G401.6 (cell line): Measurements from ENCODE around the gene SLC25A28.
"Not testable (repeated sequence)": the region's sequence is repeated elsewhere in the genome, so short reads cannot be mapped to it uniquely, and the experiment has no call there.

Source experiments
- FAIRE-seq: peaks from 2 replicates; lab custom pipeline; 2012; peaks lifted over from hg19 to GRCh38; lab: Jason Lieb, UNC

Gene SLC25A28

GRCh38 chr10:99628923-99629624, 8.8 kb upstream of the SLC25A28 start:
- FAIRE-seq = no peak

GRCh38 chr10:99625124-99625523, 4.9 kb upstream of the SLC25A28 start:
- not testable (repeated sequence) for FAIRE-seq

DNA sequence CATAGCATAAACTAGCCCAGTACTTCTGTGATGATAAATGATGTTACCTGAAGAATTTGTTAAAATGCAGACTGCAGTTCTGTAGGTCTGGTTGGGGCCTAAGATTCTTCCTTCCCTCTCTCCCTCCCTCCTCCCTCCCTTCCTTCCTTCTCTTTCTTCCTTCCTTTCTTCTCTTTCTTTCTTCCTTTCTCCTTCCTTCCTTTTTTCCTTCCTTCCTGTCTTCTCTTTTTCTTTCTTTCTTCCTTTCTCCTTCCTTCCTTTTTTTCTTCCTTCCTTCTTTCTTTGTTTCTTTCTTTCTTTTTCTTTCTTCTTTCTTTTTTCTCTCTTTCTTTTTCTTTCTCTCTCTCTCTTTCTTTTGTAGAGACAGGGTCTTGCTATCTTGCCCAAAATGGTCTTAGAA, 3.7 kb upstream of the SLC25A28 start:
- FAIRE-seq = no peak

- FAIRE-seq = no peak
These were observed 1.4 kb upstream of the SLC25A28 start for GRCh38 chr10:99621454-99622251.

GRCh38 chr10:99620711-99621453, 643 bp upstream of the SLC25A28 start:
- no peak for FAIRE-seq

DNA sequence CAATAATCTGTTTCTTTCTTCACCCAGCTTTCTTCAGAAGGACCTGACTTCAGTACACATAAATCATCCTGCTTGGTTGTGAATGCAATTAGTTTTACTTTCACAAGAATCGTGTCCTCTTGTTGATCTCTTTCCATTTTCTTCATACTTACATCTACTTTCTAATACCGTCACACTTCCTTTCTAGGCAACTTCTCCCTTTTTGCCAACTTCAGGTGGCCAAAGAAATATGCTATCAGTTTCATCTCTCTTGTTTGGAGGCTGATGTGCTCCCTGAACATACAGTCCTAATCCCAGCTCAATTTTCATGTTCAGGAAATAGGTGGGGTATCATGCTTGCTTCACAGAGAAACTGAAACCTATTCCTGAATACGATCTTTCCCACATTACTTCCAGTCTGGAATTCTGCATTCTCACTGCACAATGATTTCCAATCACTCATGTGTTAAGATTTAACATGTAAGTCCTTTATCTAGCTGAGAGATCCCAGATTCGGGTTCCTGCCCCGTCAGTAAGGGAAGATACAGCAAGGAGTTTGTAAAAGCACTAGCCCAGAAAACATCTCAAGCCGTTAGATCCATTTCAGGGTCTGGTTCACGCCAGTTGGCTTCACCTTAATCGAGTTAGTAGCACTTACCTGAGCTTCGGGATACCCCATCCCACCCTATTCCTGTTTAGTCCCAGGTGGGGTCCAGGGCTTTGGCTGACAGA, 994 bp downstream of the SLC25A28 start:
- no peak for FAIRE-seq

- FAIRE-seq = no peak
These were observed 2.5 kb downstream of the SLC25A28 start for GRCh38 chr10:99617696-99618095.

GRCh38 chr10:99615426-99615825, 4.8 kb downstream of the SLC25A28 start:
- no peak for FAIRE-seq

DNA sequence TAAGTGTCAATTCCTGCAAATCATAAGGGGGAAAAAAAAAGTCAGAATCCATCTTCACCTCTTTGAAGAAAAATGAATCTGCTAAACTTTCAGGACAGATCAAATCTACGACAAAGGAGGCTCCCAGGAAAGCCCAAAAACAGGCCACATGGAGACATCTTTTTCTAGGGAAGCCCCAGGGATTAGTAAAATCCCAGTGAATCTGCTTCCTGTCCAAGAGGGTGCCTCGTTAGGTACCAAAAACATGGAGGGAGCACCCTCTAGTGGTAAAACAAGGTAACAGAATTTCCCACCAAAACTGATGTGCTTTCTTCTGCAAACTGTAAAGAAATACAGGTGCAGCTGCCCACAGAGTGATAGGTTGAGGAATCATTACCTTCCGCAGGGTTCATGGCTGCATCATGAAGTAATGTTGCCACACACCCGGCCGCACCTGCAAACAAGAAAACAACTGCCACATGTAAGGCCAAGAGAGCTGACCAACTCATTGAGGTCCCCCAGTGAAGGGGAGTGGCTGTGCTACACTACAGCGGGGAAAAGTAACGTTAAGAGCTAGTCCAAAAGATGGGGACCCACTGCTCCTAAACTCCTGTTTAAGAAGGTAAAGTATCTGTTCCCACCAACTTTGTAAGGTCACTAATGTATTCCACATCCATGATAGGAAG, 7.9 kb downstream of the SLC25A28 start:
- peak; percentile 81 for FAIRE-seq

- FAIRE-seq = no peak
These were observed 8.9 kb downstream of the SLC25A28 start for GRCh38 chr10:99611326-99611725.

GRCh38 chr10:99610221-99610620, 10.0 kb downstream of the SLC25A28 start:
- FAIRE-seq = no peak

DNA sequence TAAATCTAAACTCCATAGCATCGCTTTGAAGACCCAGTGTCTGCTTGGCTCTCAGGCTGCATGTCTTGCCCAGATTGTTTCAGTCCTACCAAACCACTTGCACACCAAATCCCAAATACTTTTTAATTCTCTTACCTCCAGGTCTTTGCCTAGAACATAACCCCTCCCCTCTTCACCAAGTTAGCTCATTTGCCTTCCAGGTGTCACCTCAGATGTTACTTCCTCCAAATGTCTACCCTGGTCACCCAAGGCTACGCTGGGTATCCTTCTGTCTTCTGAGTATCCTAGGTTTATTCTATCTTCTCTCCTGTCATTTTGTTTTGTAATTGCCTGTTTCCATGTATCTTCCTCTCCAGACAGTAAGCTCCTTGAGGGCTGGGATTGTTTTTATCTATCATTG, 11.1 kb downstream of the SLC25A28 start:
- FAIRE-seq = no peak

- FAIRE-seq = no peak
These were observed 14.9 kb downstream of the SLC25A28 start for GRCh38 chr10:99605351-99605750.

- no peak for FAIRE-seq
These were observed 15.4 kb downstream of the SLC25A28 start for GRCh38 chr10:99604862-99605261.

DNA sequence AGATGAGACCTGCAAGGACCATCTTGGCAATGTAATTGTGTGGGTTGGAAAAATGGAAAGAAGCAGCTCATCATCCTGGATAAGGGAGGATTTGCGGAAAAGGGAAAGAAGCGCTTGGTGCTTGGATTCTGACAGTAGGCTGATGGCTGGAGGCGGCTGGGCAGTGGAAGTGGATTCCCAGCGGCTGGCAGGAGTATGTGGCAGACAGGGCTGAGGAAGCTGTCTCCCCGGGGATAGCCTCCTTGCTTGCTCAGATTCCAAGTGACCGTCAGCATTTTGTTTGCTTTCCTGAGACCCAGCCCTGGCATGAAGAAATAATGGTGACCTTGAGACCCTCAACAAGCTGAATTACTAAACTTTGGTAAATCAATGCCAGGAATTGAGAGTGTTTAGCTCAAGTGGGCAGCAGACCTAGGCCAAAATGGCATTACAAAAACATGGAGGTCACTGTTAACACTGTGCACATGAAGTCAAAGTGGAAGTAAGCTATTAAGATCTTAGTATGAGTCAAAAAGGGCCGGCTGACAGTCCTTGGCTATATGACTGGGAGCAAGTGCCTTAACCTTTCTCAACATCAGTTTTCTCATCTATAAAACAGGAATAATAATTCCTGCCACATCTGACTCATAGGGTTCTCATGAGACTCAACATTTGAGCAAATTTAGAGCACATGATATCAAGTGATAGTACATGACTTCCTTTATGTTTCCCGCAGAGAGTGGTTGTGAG, 21.3 kb downstream of the SLC25A28 start:
- FAIRE-seq = no peak

DNA sequence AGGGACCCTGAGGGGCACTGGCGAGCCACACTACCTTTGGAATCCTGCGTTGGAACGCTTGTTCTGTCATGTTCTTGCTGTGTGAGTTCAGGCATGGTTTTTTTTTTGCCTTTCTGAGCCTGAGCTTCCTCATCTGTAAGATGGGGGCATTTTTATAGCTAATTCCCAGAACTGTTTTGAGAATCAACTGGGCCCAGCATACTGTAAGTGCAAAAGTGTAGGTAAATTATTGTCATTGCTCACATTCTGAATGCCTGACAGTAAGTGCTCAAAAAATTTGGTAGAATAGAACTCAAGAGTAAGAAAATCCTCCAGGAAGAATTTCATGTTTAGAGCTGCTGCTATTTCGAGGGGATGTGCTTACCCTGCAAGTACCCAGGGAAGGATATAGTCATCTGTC, 22.2 kb downstream of the SLC25A28 start:
- FAIRE-seq = no peak

DNA sequence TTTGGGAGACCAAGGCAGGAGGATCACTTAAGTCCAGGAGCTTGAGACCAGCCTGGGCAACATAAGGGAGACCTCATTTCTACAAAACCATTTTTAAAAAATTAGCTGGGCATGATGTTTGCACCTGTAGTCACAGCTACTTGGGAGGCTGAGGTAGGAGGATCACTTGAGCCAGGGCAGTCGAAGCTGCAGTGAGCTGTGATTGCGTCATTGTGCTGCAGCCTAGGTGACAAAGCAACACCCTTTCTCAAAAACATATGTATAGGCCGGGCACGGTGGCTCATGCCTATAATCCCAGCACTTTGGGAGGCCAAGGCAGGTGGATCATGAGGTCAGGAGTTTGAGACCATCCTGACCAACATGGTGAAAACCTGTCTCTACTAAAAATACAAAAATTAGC, 23.5 kb downstream of the SLC25A28 start:
- not testable (repeated sequence) for FAIRE-seq

DNA sequence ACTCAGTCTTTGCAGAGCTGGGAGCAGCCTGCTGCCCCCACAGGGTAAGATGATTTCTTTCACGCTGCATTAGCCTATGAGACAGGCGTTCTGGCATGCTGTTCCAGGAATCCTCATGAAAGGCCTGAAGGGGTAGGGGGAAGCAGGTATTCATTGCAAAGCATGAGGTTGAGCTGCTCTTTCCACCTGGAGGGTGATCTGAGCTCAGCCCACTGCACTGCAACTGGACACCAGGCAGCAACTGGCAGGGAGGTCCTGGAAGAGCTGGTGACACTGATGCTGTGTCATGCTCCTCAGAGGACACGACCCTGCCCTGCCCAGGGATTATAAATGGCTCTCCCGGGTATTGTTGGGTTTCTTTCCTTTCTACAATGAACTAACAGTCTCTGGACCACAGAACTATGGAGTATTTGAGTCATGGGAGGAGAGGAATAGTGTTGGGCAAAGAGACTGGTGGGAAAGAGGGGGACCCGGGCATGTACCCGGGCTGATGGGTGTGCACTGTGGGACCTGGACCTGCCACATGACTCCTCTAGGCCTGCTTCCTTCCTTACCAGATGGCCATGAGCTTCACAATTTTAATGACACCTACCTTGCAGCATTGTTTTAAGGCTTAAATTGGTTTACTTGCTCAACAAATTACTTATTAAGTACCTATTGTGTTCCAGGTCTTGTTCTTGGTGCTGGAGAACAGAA, 24.3 kb downstream of the SLC25A28 start:
- no peak for FAIRE-seq

- no peak for FAIRE-seq
These were observed 25.0 kb downstream of the SLC25A28 start for GRCh38 chr10:99595236-99595635.

DNA sequence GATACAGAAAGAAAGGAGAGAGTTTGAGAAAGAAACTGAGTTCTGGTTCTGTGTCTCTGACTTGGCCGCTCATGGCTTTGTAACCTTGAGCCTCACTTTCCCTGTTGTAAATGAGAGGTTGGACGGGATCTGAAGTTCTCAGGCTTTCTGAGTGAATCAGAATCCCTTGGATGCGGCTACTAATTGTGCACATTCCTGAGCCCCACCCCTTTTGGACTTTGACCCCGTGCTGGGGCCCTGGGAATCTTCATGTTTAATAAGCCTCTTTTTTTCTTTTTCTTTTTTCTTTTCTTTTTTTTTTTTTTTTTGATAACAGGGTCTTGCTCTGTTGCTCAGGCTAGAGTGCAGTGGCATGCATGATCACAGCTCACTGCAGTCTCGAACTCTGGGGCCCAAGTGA, 26.9 kb downstream of the SLC25A28 start:
- FAIRE-seq = no peak

DNA sequence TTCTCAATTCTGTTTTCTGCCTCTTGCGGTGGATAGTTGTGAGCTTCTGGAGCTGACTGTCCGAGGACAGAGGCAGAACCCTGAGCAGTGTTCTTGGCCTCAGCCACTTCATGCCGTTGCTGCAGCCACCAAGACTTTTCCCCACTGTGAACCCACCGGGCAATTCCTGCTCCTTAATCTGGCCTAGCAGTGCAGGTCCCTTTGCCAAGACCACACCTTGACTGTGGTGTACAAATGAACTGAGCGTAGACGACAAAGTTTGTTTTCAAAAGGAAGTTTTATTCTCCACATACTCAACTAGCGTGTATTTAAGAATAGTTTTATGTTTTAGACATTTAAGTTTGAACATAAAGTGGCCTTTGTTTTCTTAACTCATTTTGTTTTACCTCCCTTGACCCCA, 29.4 kb downstream of the SLC25A28 start:
- no peak for FAIRE-seq
